ENCODE data around the gene MAP4K5.

MAP4K5 gene

GRCh38 chr14:50476134-50476533, 56.2 kb downstream of the MAP4K5 start:
- no peak for DNase-seq (ENCODE audit: low spot score)

DNA sequence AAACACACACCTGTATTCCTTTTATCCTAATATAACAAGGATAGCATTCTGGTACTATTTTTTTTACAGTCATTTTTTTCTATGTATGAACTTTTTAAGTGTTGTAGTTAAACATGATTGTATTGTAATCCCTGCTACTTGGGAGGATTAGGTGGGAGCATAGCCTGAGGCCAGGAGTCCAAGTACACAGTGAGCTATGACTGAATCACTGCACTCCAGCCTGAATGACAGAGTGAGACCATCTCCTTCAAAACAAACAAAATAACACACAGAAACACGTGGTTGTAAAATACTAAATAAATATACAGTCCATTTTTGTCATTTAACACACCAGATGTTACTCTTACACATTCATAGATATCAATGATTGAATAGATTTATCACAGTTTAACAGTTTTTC, 56.9 kb downstream of the MAP4K5 start:
- DNase-seq (ENCODE audit: low spot score), result no peak

DNA sequence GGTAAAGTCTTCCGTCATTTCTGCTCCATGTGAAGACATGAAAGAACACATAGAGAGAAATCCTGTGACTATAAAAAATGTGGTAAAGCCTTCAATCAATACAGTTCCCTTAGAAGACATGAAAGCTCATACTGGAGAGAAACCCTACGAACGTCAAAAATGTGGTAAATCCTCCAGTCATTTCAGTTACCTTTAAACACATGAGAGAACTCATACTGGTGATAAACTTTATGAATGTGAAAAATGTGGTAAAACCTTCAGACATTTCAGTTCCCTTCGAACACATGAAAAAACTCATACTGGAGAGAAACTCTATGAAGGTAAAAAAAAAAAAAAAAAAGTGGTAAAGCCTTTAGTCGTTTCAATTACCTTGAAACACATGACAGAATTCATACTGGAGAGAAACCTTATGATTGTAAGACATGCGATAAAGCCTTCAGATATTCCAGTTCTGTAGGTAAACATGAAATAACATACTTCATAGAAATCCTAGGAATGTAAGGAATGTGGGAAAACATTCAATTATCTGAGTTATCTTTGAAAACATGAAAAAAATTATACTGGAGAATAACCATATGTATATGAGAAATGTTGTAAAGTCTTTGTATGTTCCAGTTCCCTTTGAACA, 60.4 kb downstream of the MAP4K5 start:
- no peak for DNase-seq (ENCODE audit: low spot score)

DNA sequence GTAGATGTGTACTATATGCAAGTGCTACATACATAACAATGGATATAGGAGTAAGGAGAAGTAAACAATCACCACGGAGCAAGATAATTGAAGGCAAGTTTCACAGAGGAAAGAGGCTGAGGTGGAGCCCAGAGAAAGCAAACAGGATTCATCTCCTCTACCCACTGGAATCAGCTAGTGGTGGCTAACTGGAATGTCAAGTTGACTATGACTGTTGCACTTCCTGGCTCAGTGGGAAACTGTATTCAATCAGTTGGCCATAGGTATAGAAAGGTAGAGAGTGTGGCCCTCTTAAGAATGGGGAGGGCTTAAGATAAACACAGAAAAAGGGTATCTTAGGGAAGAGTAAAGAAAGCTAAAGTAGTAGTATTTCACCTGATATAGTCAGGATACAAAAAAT, 62.4 kb downstream of the MAP4K5 start:
- no peak for DNase-seq (ENCODE audit: low spot score)

DNA sequence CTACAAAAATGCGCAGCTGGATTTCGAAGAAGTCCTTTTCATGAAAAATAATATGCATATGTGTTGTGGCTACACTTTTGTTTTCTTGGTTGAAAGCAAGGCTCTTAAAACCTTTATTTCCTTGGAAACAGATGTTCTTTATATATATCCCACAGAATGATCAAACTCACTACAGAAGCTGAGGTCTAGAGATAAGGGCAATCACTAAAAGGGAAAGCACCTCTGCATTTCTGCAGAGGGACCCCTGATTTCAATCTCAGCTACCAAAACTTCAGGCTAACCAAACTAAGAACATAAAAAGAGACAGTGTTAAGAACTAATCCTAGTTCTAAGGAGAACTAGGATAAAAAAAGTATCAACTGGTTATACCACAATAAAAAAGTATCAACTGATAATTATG, 70.3 kb downstream of the MAP4K5 start:
- no peak for DNase-seq (ENCODE audit: low spot score)

GRCh38 chr14:50453869-50454268, 78.5 kb downstream of the MAP4K5 start:
- DNase-seq (ENCODE audit: low spot score), result no peak

DNA sequence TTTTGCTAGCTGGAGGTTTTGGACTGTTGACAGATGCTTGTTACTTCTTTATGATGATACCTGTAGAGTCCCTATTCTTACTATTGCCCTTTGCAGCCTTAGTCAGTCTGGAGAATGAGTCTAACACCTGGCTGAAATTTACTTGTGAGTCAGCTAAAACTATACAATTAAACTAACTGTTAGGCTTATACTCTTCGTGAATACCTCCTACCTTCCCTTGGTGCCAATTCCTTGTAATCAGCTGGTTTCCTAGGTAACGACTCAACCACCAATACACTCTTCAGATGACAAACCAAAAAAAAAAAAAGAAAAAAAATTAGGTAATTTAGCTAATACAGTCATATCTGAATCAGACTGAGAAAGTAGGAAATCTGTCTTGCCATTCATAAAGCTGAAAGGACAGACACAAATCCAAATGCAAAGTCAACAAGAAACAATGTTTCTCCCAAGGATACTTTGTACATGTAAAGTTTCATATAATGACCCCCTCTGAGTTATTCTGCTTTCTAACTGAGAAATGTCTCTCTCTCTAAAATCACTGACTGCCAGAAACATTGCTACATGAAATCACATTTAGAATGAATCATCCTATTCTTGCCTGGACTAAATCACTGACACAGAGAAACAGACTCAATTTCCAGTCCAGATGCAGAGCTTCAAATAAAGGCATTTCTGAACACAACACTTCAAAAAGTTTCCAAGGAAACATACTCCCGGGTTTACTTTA, 79.2 kb downstream of the MAP4K5 start:
- no peak for DNase-seq (ENCODE audit: low spot score)

GRCh38 chr14:50452296-50452695, 80.1 kb downstream of the MAP4K5 start:
- DNase-seq (ENCODE audit: low spot score), result no peak

DNA sequence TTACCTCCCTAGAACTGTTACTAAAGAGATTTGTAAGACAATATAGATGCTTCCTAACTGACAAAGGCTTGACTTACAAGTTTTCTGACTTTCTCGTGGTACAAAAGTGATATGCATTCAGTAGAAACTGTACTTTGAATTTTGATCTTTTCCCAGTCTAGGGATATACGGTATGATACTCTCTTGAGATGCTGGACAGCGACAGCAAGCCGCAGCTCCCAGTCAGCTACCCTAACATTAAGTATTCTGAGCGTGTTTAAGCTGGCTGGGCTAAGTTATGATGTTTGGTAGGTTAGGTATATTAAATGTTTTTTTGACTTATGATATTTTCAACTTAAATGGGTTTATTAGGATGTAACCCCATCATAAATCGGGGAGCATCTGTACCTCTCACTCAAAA, 80.5 kb downstream of the MAP4K5 start:
- DNase-seq (ENCODE audit: low spot score), result no peak

GRCh38 chr14:50447461-50447860, 84.9 kb downstream of the MAP4K5 start:
- DNase-seq (ENCODE audit: low spot score), result no peak

DNA sequence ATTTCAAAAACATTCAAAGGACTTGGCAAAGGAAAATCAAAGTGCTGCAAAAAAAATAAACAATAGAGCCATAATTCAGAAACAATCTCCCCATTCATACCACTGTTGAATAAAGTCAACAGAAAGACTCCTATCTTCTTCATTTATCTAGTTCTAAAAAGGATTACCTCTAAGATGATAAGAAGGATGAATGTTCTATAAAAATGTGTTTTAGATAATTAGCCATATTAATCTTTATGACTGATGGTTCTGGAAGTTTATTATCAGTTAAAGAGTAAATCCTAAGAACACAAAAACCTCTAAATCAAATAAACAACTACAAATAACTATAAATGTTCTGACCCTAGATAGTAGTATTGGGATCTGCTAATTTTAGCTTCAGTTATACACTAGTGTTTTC, 97.8 kb downstream of the MAP4K5 start:
- DNase-seq (ENCODE audit: low spot score), result no peak

DNA sequence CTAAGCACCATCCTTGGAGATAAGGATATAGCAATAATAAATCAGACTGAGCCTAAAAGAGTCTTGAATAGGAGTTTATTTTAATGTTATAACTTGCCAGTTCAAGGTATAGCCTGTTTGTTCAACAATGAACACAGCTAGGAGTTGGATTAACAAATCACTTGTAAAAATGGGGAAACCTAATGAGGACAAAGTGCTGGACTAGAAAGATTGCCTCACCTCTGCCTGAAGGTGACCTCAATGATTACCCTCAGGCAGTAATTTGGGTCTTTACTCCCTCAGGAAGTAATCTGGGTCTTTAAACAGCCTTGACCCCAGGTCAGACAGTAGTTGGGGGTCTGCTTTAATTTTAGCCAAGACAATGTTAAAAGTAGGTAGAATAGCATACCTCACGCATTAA, 100.2 kb downstream of the MAP4K5 start:
- no peak for DNase-seq (ENCODE audit: low spot score)

- no peak for DNase-seq (ENCODE audit: low spot score)
These were observed 106.6 kb downstream of the MAP4K5 start for GRCh38 chr14:50425816-50426215.

DNA sequence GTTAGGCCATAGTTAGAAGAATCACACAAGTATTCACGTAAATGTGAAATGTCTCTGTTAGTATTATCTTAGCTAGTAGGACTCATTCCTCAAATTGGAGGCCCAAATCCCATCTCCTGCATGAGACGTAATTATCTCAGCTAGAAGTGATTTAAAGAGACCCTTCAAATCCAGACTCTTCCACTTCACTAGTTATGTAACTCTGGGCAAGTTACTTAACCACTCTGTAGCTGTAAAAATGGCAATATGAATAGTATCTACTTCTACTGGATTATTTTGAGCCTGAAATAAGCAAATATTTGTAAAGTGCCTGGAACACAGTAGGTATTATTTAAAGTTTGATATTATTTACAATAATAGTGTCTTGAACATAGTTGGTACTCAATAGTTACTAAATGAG, 107.3 kb downstream of the MAP4K5 start:
- no peak for DNase-seq (ENCODE audit: low spot score)

DNA sequence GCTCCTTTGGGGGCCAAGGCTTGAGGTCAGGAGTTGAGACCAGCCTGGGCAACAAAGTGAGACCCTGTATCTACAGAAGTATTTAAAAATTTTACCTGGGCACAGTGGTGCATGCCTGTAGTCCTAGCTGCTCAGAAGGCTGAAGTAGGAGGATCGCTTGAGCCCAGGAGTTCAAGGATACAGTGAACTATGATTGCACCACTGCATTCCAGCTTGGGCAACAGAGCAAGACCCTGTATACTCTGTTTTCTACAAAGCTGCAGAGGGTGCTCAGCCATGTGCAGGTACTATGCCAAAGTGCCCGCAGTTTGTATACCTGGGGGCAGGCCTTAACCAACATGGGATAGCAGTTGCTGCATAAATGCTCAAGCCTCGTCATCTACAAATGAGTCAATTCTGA, 108.8 kb downstream of the MAP4K5 start:
- no peak for DNase-seq (ENCODE audit: low spot score)

DNA sequence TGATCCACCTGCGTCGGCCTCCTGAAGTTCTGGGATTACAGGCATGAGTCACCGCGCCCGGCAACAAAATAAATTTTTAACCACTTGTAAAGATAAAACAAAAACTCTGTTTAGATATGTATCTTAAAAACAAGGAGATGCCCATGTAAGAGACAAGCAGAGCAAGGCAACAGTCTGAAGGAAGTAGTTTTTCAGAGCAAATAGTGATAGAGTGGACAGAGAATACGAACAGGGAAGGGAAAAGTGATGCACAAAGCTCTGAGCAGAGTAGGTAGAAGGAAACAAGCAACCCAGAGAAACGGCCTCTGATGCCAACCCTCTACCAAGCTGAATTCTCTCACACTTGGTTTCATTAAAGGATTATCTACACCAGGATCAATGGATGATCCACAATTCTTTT, 110.9 kb downstream of the MAP4K5 start:
- DNase-seq (ENCODE audit: low spot score), result no peak

DNA sequence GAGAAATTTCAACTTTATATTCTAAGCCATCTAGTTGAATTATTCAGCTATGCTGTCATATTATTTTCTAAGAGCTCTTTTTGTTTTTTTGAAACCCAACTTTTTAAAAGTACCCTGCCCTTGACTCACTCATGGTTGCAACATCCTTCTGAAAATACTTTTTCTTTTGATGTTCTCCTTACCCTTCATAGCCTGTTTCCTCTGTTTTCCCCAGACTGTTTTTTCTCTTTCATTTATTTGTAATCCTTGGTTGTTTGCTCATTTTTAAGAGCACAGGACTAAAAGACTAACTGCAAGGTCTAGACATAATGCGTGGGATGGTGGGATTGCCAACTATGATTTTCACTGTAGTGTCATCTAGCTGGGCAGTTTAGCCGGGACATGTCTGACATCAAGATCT, 114.5 kb downstream of the MAP4K5 start:
- DNase-seq (ENCODE audit: low spot score), result no peak

- no peak for DNase-seq (ENCODE audit: low spot score)
These were observed 121.4 kb downstream of the MAP4K5 start for GRCh38 chr14:50410921-50411320.

DNA sequence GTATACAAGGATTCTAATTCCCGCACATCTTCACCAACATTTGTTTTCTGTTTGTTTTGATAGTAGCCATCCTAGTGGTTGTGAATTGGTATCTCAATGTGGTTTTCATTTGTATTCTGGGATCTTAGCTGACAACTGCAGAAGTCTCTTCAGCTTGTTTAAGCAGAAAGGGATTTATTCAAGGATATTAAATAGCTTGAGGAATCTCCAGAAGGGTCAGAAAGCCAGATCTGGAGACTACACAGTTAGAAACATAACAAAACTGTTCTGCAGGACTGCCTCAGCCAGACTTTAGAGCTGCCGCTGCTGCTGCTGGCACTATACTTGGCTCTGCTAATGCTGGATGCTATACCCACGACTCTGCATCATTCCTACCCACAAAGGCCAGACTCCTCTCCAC, 122.3 kb downstream of the MAP4K5 start:
- DNase-seq (ENCODE audit: low spot score), result no peak

- no peak for DNase-seq (ENCODE audit: low spot score)
These were observed 125.1 kb downstream of the MAP4K5 start for GRCh38 chr14:50407111-50407812.

- DNase-seq (ENCODE audit: low spot score), result no peak
These were observed 128.9 kb downstream of the MAP4K5 start for GRCh38 chr14:50403419-50403818.

DNA sequence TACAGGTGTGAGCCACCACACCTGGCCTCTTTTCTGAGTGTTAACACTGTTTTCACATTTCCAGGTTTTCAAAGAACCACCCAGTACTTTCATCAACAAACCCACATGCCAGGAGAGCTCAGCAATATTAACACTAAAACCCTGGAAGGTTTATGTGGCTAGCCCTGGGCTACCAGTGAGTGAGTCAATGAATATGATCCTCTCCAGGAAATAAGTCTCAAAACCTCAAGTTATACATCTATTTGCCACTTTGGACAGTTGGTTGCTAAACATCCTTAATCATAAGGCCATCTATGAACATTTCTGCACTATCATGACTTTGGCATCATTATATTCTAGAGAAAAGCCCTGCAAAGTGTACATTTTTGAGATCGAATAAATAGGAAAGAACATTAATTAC, 129.4 kb downstream of the MAP4K5 start:
- DNase-seq (ENCODE audit: low spot score), result no peak

DNA sequence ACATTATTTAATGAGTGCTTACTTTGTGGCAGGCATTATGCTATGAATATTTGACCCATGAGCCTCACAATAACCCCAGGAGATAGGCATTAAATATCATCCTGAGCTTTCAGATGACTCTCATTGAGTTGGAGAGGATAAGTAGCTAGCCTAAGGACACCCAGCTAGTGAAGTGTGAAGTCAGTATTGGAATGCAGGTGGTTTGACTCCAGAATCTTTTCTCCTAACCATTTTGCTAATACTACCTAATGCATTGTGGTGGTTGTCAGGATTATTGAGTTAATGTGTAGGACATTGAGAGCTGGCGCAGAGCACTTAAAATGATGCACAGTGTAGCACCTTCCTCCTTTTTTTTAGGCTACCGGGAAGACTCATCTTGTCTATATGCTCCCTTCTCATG, 131.9 kb downstream of the MAP4K5 start:
- DNase-seq (ENCODE audit: low spot score), result no peak
